ENCODE measurements around the gene PCBP2. TPM values are rescaled to one million over a fixed set of nuclear protein-coding genes. Genes with fewer than 3 reads are reported as not detected.

PCBP2 gene
- total and polyA plus RNA-seq, 10 of the 15 experiments (the other 5 are each of a cell fraction or from before 2014, with no cell fraction given): 109 to 803 (median 327) TPM

- no peak for TF ChIP-seq GABPA (IDR thresholded peaks at IDR 0.05; ENCODE audit: low read depth)
- TF ChIP-seq E2F4 (IDR thresholded peaks at IDR 0.05; ENCODE audit: low read depth, low read length): no peak
- no peak for TF ChIP-seq ZNF24 (IDR thresholded peaks at IDR 0.05)
- no peak for TF ChIP-seq ZBTB33 (IDR thresholded peaks at IDR 0.05)
- no peak for TF ChIP-seq RCOR1 (conservative IDR thresholded peaks at IDR 0.05; ENCODE audit: low read depth, low read length)
- TF ChIP-seq SKIL (IDR thresholded peaks at IDR 0.05; ENCODE audit: low read depth, poor library complexity, severe bottlenecking): no peak
- TF ChIP-seq MTA3 (IDR thresholded peaks at IDR 0.05; ENCODE audit: borderline replicate concordance, low read length): no peak
- TF ChIP-seq MLLT1 (IDR thresholded peaks at IDR 0.05): no peak; the same call in 1 of the 2 replicates
- 0 out of 2 replicates have a peak, but pooled peaks have one; percentile 69 for TF ChIP-seq ZNF687 (IDR thresholded peaks at IDR 0.05)
- TF ChIP-seq ZBTB40 (IDR thresholded peaks at IDR 0.05; ENCODE audit: borderline replicate concordance): no peak; the same call in 1 of the 2 replicates
- no peak for TF ChIP-seq RBBP5 (conservative IDR thresholded peaks at IDR 0.05)
- no peak for TF ChIP-seq SPI1 (IDR thresholded peaks at IDR 0.05; ENCODE audit: borderline replicate concordance, insufficient read depth, low read depth, low read length)
- no peak for TF ChIP-seq NRF1 (conservative IDR thresholded peaks at IDR 0.05; ENCODE audit: low read depth, low read length)
Measured at GRCh38 chr12:53441040-53441833, 10.7 kb upstream of the PCBP2 start, which contains the start of gene PRR13 (continued).

Measured in GM12878 (cell line).